B cell (primary cell): ENCODE data around the gene ESYT3. TPM values are rescaled to one million over a fixed set of nuclear protein-coding genes. Genes with fewer than 3 reads are reported as not detected.

ENCODE experiments used
- ATAC-seq: fragments of 200-7000 bp; cut with Tn5 transposase; one replicate; pipeline ENCODE4 v1.10.0; 2021; ENCODE audit warnings: low read depth, mild to moderate bottlenecking, moderate number of reproducible peaks, moderate library complexity
- CTCF ChIA-PET: fragments of 350-600 bp; sonication (Branson Sonifier 250); formaldehyde crosslinking; loops from one replicate; lab custom pipeline; 2021; ENCODE audit warnings: antibody characterized with exemption, inconsistent platforms; lab: Charles Lee
- POLR2A ChIA-PET: fragments of 350-600 bp; sonication (Branson Sonifier 250); formaldehyde crosslinking; loops from one replicate; lab custom pipeline; 2021; ENCODE audit warnings: antibody characterized with exemption; lab: Charles Lee
- DNase-seq: peaks from one replicate; pipeline ENCODE4 v3.0.0; 2013
- H2AFZ ChIP-seq: 2 replicates; pipeline ENCODE4 v1.6.1; 2012; ENCODE audit warnings: mild to moderate bottlenecking, low read depth, low read length; ENCODE audit not compliant: insufficient read depth, poor library complexity, severe bottlenecking
- H3K27ac ChIP-seq, 2 donors: 1 replicate in 1 of 2; 2 replicates in 1 of 2; pipeline ENCODE4 v1.5.1; 2012 to 2013; ENCODE audit warnings: low read length in 2 of 2, mild to moderate bottlenecking in 2 of 2, moderate library complexity in 1 of 2
- H3K27me3 ChIP-seq, 4 experiments: fragments of 200-600 bp in 1 of 4; sonication (generic) in 1 of 4; replicated peaks in 1 of 4; 1 replicate in 2 of 4; 2 replicates in 2 of 4; pipeline versions ENCODE4 v1.6.1 to v1.7.0; 2013 to 2016; ENCODE audit warnings: low read length in 3 of 4, mild to moderate bottlenecking in 2 of 4, mixed read lengths in 1 of 4, moderate library complexity in 1 of 4; ENCODE audit not compliant: insufficient read depth in 4 of 4, control insufficient read depth in 3 of 4; ENCODE audit errors: control extremely low read depth in 1 of 4
- H3K36me3 ChIP-seq, 2 experiments: replicated peaks in 1 of 2; 1 replicate in 1 of 2; 2 replicates in 1 of 2; pipeline versions ENCODE4 v1.6.1 to v1.7.1; 2013; ENCODE audit warnings: low read length in 1 of 2; ENCODE audit not compliant: insufficient read depth in 2 of 2, control insufficient read depth in 1 of 2; ENCODE audit errors: control extremely low read depth in 1 of 2, extremely low read depth in 1 of 2
- H3K4me1 ChIP-seq, 2 donors: fragments of 200-600 bp in 1 of 2; sonication (generic) in 1 of 2; 1 replicate in 1 of 2; 2 replicates in 1 of 2; pipeline versions ENCODE4 v1.5.1 to v1.6.1; 2013 to 2017; ENCODE audit warnings: low read length in 2 of 2; ENCODE audit not compliant: control insufficient read depth in 2 of 2, insufficient read depth in 2 of 2
- H3K4me2 ChIP-seq: replicated peaks from 2 replicates; pipeline ENCODE3; 2012; ENCODE audit warnings: mild to moderate bottlenecking, low read depth, low read length; ENCODE audit not compliant: poor library complexity, severe bottlenecking
- H3K4me3 ChIP-seq, 5 experiments: fragments of 200-600 bp in 1 of 5; sonication (generic) in 1 of 5; 1 replicate in 3 of 5; 2 replicates in 2 of 5; pipeline versions ENCODE4 v1.5.1 to v1.7.0; 2011 to 2016; ENCODE audit warnings: low read length in 4 of 5, mild to moderate bottlenecking in 4 of 5, low read depth in 2 of 5, control low read depth in 1 of 5, moderate library complexity in 1 of 5; ENCODE audit not compliant: insufficient read depth in 1 of 5; ENCODE audit errors: control extremely low read depth in 1 of 5, extremely low read depth in 1 of 5
- H3K79me2 ChIP-seq: fragments of 200-600 bp; sonication (generic); one replicate; pipeline ENCODE4 v1.6.0; 2016; ENCODE audit warnings: low read length; ENCODE audit not compliant: control insufficient read depth, insufficient read depth
- H3K9ac ChIP-seq: fragments of 200-600 bp; sonication (generic); 2 replicates; pipeline ENCODE4 v1.6.1; 2017; ENCODE audit warnings: mild to moderate bottlenecking, low read length, moderate library complexity
- H3K9me3 ChIP-seq, 3 donors: one replicate each; pipeline versions ENCODE4 v1.6.1 to v1.7.1; 2013; ENCODE audit warnings: low read length in 2 of 3; ENCODE audit not compliant: control insufficient read depth in 2 of 3, insufficient read depth in 1 of 3; ENCODE audit errors: control extremely low read depth in 1 of 3
- H4K20me1 ChIP-seq: 2 replicates; pipeline ENCODE4 v1.6.0; 2012; ENCODE audit warnings: mild to moderate bottlenecking, low read length; ENCODE audit not compliant: insufficient read depth, control insufficient read depth, poor library complexity, severe bottlenecking
- H3K27ac Mint-ChIP-seq: one replicate; pipeline ENCODE4 v1.8.0; 2021; ENCODE audit warnings: mixed read lengths
- H3K27me3 Mint-ChIP-seq: one replicate; pipeline ENCODE4 v1.8.0; 2021; ENCODE audit warnings: mixed read lengths
- H3K4me1 Mint-ChIP-seq: one replicate; pipeline ENCODE4 v1.8.0; 2021; ENCODE audit warnings: mixed read lengths
- H3K4me3 Mint-ChIP-seq: one replicate; pipeline ENCODE4 v1.8.0; 2021; ENCODE audit warnings: mixed read lengths
- H3K9me3 Mint-ChIP-seq: one replicate; pipeline ENCODE4 v1.8.0; 2022; ENCODE audit warnings: mixed read lengths; ENCODE audit not compliant: insufficient read depth
- CTCF ChIP-seq: fragments of 200-600 bp; IDR thresholded peaks from one replicate; pipeline ENCODE4 v1.8.0; 2022; ENCODE audit warnings: antibody characterized with exemption, mild to moderate bottlenecking
- EZH2 ChIP-seq: IDR thresholded peaks from 2 replicates; pipeline ENCODE4 v1.6.1; 2012; ENCODE audit warnings: borderline replicate concordance, low read depth, mild to moderate bottlenecking, moderate library complexity, low read length; ENCODE audit not compliant: insufficient read depth, poor library complexity, severe bottlenecking
- WGBS: methylation state at CpG from one replicate; pipeline ENCODE4 v1.1.5; 2013; ENCODE audit warnings: missing lambda C conversion rate; ENCODE audit not compliant: insufficient coverage; 5-methylcytosine and 5-hydroxymethylcytosine counted together
- intact Hi-C: fragments of 100-400 bp; cut with micrococcal nuclease; formaldehyde crosslinking; loops from one replicate; pipeline ENCODE4 v1.10.0; 2022
- polyA plus RNA-seq: library from polyadenylated mRNA; depleted of rRNA; stranded (reverse); fragments of >200 nt; gene quantifications from 2 replicates; pipeline ENCODE4 v1.2.3, GENCODE V29; 2012
- total RNA-seq, 2 donors: library from RNA; stranded (reverse); fragments of 120-200 nt in 1 of 2; gene quantifications; 1 replicate in 1 of 2; 2 replicates in 1 of 2; pipeline versions ENCODE4 v1.2.3 to v1.2.4, GENCODE V29; 2013 to 2022

Gene ESYT3
- total and polyA plus RNA-seq, 2 donors (not counting 1 experiment from before 2014, with no cell fraction given) = not detected

- no peak overlapping the region for H3K27ac ChIP-seq
- no peaks in the 10 kb centered on the region for H3K4me1 ChIP-seq
- WGBS = 90% methylated on average over 15 of the region's 15 CpGs
- H3K36me3 ChIP-seq = no peaks in the 10 kb centered on the region
- Mint-ChIP-seq H3K27ac (no peak overlapping the region), H3K4me1 (no peaks in the 10 kb centered on the region), H3K27me3 (peaks cover 4% of the 10 kb centered on the region), H3K4me3 (no peak overlapping the region), H3K9me3 (no peaks in the 10 kb centered on the region)
- H3K9ac ChIP-seq = no peak overlapping the region
- H3K4me3 ChIP-seq = no peak overlapping the region
- H3K9me3 ChIP-seq = no peaks in the 10 kb centered on the region
- H4K20me1 ChIP-seq = no peaks in the 10 kb centered on the region
- no peaks in the 10 kb centered on the region for H3K79me2 ChIP-seq
- no peak overlapping the region for H2AFZ ChIP-seq
- no peaks in the 10 kb centered on the region for H3K27me3 ChIP-seq
- no peak for TF ChIP-seq CTCF
- H3K4me2 ChIP-seq = no peak overlapping the region
- DNase-seq = no peak
- ATAC-seq = no peak
- POLR2A ChIA-PET = no interaction called here
- CTCF ChIA-PET = no interaction called here
- intact Hi-C loops = no loop called here
Measured at GRCh38 chr3:138459619-138460535, 25.5 kb downstream of the ESYT3 start.

- H2AFZ ChIP-seq = no peak overlapping the region
- intact Hi-C loops = no loop called here
- H3K9ac ChIP-seq = no peak overlapping the region
- peaks cover 4% of the 10 kb centered on the region for H3K27me3 Mint-ChIP-seq
- DNase-seq (no peak), ATAC-seq (no peak)
- 88% methylated on average over 7 of the region's 8 CpGs for WGBS
- H3K9me3 ChIP-seq = no peaks in the 10 kb centered on the region
- no peak overlapping the region for H3K27ac ChIP-seq
- H3K4me3 Mint-ChIP-seq = no peak overlapping the region
- H3K79me2 ChIP-seq = no peaks in the 10 kb centered on the region
- POLR2A ChIA-PET = no interaction called here
- H3K4me1 ChIP-seq = no peaks in the 10 kb centered on the region
- H3K4me3 ChIP-seq = no peak overlapping the region
- H3K27ac Mint-ChIP-seq = no peak overlapping the region
- no peaks in the 10 kb centered on the region for H3K4me1 Mint-ChIP-seq
- no peak for TF ChIP-seq CTCF
- no peak for TF ChIP-seq EZH2
- no peaks in the 10 kb centered on the region for H4K20me1 ChIP-seq
- no peaks in the 10 kb centered on the region for H3K27me3 ChIP-seq
- CTCF ChIA-PET = no interaction called here
- H3K4me2 ChIP-seq = no peak overlapping the region
- no peaks in the 10 kb centered on the region for H3K9me3 Mint-ChIP-seq
- no peaks in the 10 kb centered on the region for H3K36me3 ChIP-seq
Measured at GRCh38 chr3:138460536-138461205, 26.3 kb downstream of the ESYT3 start.
